Activated T-helper 1 cell treated with Interleukin-2 at 50 U/mL for 16 hours (primary cell): ENCODE measurements around the gene IL17REL.

Experiments
- DNase-seq: peaks from one replicate; pipeline ENCODE4 v3.0.0-alpha.2; 2020; ENCODE audit warnings: low read depth

The IL17REL gene

GRCh38 chr22:50012211-50013181 is at the start of gene IL17REL:
Gene IL17REL, minus strand, starts transcription at chr22:50012765. Its CDS starts 119 bp downstream, at chr22:50012646.
- DNase-seq = no peak

- no peak for DNase-seq
These were observed 49.3 kb upstream of the IL17REL start for GRCh38 chr22:50061824-50062355.

- DNase-seq = no peak
These were observed 48.7 kb upstream of the IL17REL start for GRCh38 chr22:50061141-50061823.

- no peak for DNase-seq
These were observed 48.0 kb upstream of the IL17REL start for GRCh38 chr22:50060441-50061140.

- DNase-seq = no peak
These were observed 47.3 kb upstream of the IL17REL start for GRCh38 chr22:50059881-50060262.

- no peak for DNase-seq
These were observed 46.6 kb upstream of the IL17REL start for GRCh38 chr22:50058906-50059880.

- DNase-seq = no peak
These were observed 45.7 kb upstream of the IL17REL start, which contains the start of gene TTLL8 for GRCh38 chr22:50058061-50058905. Gene TTLL8, minus strand, starts transcription at chr22:50058298.

- no peak for DNase-seq
These were observed 44.9 kb upstream of the IL17REL start for GRCh38 chr22:50057278-50058060.

- DNase-seq = no peak
These were observed 43.8 kb upstream of the IL17REL start for GRCh38 chr22:50056214-50056972.

GRCh38 chr22:50053861-50054260 is 41.3 kb upstream of the IL17REL start:
- DNase-seq = no peak

GRCh38 chr22:50051930-50052329 is 39.4 kb upstream of the IL17REL start:
- no peak for DNase-seq

- no peak for DNase-seq
These were observed 37.0 kb upstream of the IL17REL start for GRCh38 chr22:50049299-50050195.

- no peak for DNase-seq
These were observed 36.3 kb upstream of the IL17REL start for GRCh38 chr22:50048836-50049235.

- no peak for DNase-seq
These were observed 35.6 kb upstream of the IL17REL start for GRCh38 chr22:50048061-50048765.

GRCh38 chr22:50047346-50047745 is 34.8 kb upstream of the IL17REL start:
- DNase-seq = no peak

- no peak for DNase-seq
These were observed 34.1 kb upstream of the IL17REL start for GRCh38 chr22:50046481-50047245.
